GM21367 (cell line): ENCODE data around the gene NELFB.

Experiments used
- ATAC-seq: cut with Tn5 transposase; IDR thresholded peaks from one replicate; pipeline ENCODE4 v1.9.1; 2021; ENCODE audit not compliant: unreplicated experiment

Gene NELFB

GRCh38 chr9:137313326-137313936, 58.3 kb downstream of the NELFB start:
- no peak for ATAC-seq

- no peak for ATAC-seq
These were observed 58.9 kb downstream of the NELFB start for GRCh38 chr9:137313956-137314560.

- ATAC-seq = no peak
These were observed 59.7 kb downstream of the NELFB start for GRCh38 chr9:137314561-137315560.

- ATAC-seq = no peak
These were observed 60.5 kb downstream of the NELFB start for GRCh38 chr9:137315581-137316011.

GRCh38 chr9:137316012-137316981, 61.2 kb downstream of the NELFB start:
- no peak for ATAC-seq

GRCh38 chr9:137317021-137317717, 62.0 kb downstream of the NELFB start:
- no peak for ATAC-seq

- ATAC-seq = no peak
These were observed 62.8 kb downstream of the NELFB start for GRCh38 chr9:137317718-137318511.

GRCh38 chr9:137318602-137319001, 63.5 kb downstream of the NELFB start:
- ATAC-seq = no peak

GRCh38 chr9:137319011-137319738, 64.0 kb downstream of the NELFB start:
- ATAC-seq = no peak

GRCh38 chr9:137319739-137320551, 64.8 kb downstream of the NELFB start:
- ATAC-seq = no peak

- ATAC-seq = no peak
These were observed 65.6 kb downstream of the NELFB start for GRCh38 chr9:137320555-137321384.

- ATAC-seq = no peak
These were observed 66.7 kb downstream of the NELFB start for GRCh38 chr9:137321726-137322361.
